HepG2 (cell line): Measurements from ENCODE around the gene KRI1. TPM values are rescaled to one million over a fixed set of nuclear protein-coding genes. Genes with fewer than 3 reads are reported as not detected.
A peak's percentile ranks its signal among the peaks of the same experiment; 100 is the strongest.

Experiments used
- HNF4A ChIP-seq: sonication (generic); formaldehyde crosslinking; IDR thresholded peaks from 2 replicates; pipeline ENCODE4 v1.4.0; 2020; ENCODE audit warnings: missing genetic modification reagents
- MAFK ChIP-seq, 2 experiments: IDR thresholded peaks in 1 of 2; conservative IDR thresholded peaks in 1 of 2; 2 replicates each; pipeline ENCODE4 v1.6.1; 2011; ENCODE audit warnings: improper control_type of control experiment in 2 of 2, low read length in 2 of 2
- MAZ ChIP-seq, 2 experiments: sonication (generic) in 1 of 2; formaldehyde crosslinking in 1 of 2; IDR thresholded peaks; 2 replicates each; pipeline versions ENCODE4 v1.5.0 to v1.6.1; 2012 to 2020; ENCODE audit warnings: low read depth in 2 of 2, mild to moderate bottlenecking in 2 of 2, borderline replicate concordance in 1 of 2, improper control_type of control experiment in 1 of 2, low read length in 1 of 2, missing genetic modification reagents in 1 of 2, moderate library complexity in 1 of 2
- MEIS2 ChIP-seq: sonication (generic); formaldehyde crosslinking; IDR thresholded peaks from 2 replicates; pipeline ENCODE4 v1.9.0; 2021; ENCODE audit warnings: mild to moderate bottlenecking, missing genetic modification reagents
- NFYC ChIP-seq: IDR thresholded peaks from 2 replicates; pipeline ENCODE4 v1.6.1; 2016; ENCODE audit warnings: missing genetic modification reagents, missing compliant biosample characterization
- PRMT3 ChIP-seq: sonication (generic); formaldehyde crosslinking; IDR thresholded peaks from 2 replicates; pipeline ENCODE4 v1.8.1; 2022; ENCODE audit warnings: low read depth, mild to moderate bottlenecking, moderate library complexity, missing genetic modification reagents, borderline replicate concordance
- SIX4 ChIP-seq: sonication (generic); formaldehyde crosslinking; IDR thresholded peaks from 2 replicates; pipeline ENCODE4 v1.4.0; 2020; ENCODE audit warnings: missing genetic modification reagents
- SP2 ChIP-seq: sonication (generic); formaldehyde crosslinking; IDR thresholded peaks from 2 replicates; pipeline ENCODE4 v1.5.1; 2020; ENCODE audit warnings: mild to moderate bottlenecking, missing genetic modification reagents
- TARDBP ChIP-seq: sonication (generic); formaldehyde crosslinking; IDR thresholded peaks from 2 replicates; pipeline ENCODE4 v1.8.0; 2022; ENCODE audit warnings: mild to moderate bottlenecking, missing genetic modification reagents
- TBX3 ChIP-seq: fragments of 450-650 bp; IDR thresholded peaks from 2 replicates; pipeline ENCODE4 v1.6.1; 2017; ENCODE audit warnings: antibody characterized with exemption, mild to moderate bottlenecking, inconsistent platforms, borderline replicate concordance
- ZFP36L2 ChIP-seq: sonication (generic); formaldehyde crosslinking; IDR thresholded peaks from 2 replicates; pipeline ENCODE4 v1.4.0; 2020; ENCODE audit warnings: missing genetic modification reagents
- ZMYM4 ChIP-seq: sonication (generic); formaldehyde crosslinking; IDR thresholded peaks from 2 replicates; pipeline ENCODE4 v1.8.1; 2023; ENCODE audit warnings: mild to moderate bottlenecking, missing genetic modification reagents
- ZNF121 ChIP-seq: sonication (generic); formaldehyde crosslinking; IDR thresholded peaks from 2 replicates; pipeline ENCODE4 v1.5.0; 2020; ENCODE audit warnings: mild to moderate bottlenecking, missing genetic modification reagents
- ZNF274 ChIP-seq: sonication (generic); formaldehyde crosslinking; IDR thresholded peaks from 2 replicates; pipeline ENCODE4 v1.5.1; 2020; ENCODE audit warnings: mild to moderate bottlenecking, missing genetic modification reagents
- ZNF562 ChIP-seq: sonication (generic); formaldehyde crosslinking; IDR thresholded peaks from 2 replicates; pipeline ENCODE4 v1.8.0; 2022; ENCODE audit warnings: missing genetic modification reagents, borderline replicate concordance
- ZSCAN21 ChIP-seq: sonication (generic); formaldehyde crosslinking; IDR thresholded peaks from 2 replicates; pipeline ENCODE4 v1.8.0; 2022; ENCODE audit warnings: mild to moderate bottlenecking, missing genetic modification reagents, moderate library complexity, borderline replicate concordance
- polyA plus RNA-seq, 8 experiments: library from polyadenylated mRNA; depleted of rRNA in 3 of 8; stranded (reverse) in 7 of 8; unstranded in 1 of 8; fragments of >200 nt; fragmentation: Illumina TruSeq in 4 of 8; extraction: Trizol in 4 of 8; gene quantifications; 2 replicates each; pipeline versions ENCODE4 v1.2.1 to v1.2.3, GENCODE V29; 2011 to 2016; ENCODE audit warnings: low read depth in 4 of 8, missing spikeins in 1 of 8, mixed read lengths in 1 of 8; ENCODE audit not compliant: insufficient read depth in 1 of 8
- total RNA-seq, 5 experiments: library from RNA; depleted of rRNA; stranded (reverse); fragments of >200 nt; fragmentation: Illumina TruSeq; extraction: Trizol; gene quantifications; 2 replicates each; pipeline ENCODE4 v1.2.3, GENCODE V29; 2016; ENCODE audit warnings: low read depth in 1 of 5
- TF ChIP-seq, protein P1 (sequence below): sonication (generic); formaldehyde crosslinking; IDR thresholded peaks from 2 replicates; pipeline ENCODE4 v1.4.0; 2020; ENCODE audit warnings: missing genetic modification reagents
- TF ChIP-seq, protein P2 (sequence below): sonication (generic); formaldehyde crosslinking; IDR thresholded peaks from 2 replicates; pipeline ENCODE4 v1.8.0; 2022; ENCODE audit warnings: mild to moderate bottlenecking, missing genetic modification reagents, moderate library complexity
- TF ChIP-seq, protein P3 (sequence below): sonication (generic); formaldehyde crosslinking; IDR thresholded peaks from 2 replicates; pipeline ENCODE4 v1.9.0; 2021; ENCODE audit warnings: missing genetic modification reagents, borderline replicate concordance

KRI1 gene
- total and polyA plus RNA-seq, 2 of the 13 experiments (the other 11 are each of a cell fraction or from before 2014, with no cell fraction given): 9.1 to 11.7 TPM

DNA sequence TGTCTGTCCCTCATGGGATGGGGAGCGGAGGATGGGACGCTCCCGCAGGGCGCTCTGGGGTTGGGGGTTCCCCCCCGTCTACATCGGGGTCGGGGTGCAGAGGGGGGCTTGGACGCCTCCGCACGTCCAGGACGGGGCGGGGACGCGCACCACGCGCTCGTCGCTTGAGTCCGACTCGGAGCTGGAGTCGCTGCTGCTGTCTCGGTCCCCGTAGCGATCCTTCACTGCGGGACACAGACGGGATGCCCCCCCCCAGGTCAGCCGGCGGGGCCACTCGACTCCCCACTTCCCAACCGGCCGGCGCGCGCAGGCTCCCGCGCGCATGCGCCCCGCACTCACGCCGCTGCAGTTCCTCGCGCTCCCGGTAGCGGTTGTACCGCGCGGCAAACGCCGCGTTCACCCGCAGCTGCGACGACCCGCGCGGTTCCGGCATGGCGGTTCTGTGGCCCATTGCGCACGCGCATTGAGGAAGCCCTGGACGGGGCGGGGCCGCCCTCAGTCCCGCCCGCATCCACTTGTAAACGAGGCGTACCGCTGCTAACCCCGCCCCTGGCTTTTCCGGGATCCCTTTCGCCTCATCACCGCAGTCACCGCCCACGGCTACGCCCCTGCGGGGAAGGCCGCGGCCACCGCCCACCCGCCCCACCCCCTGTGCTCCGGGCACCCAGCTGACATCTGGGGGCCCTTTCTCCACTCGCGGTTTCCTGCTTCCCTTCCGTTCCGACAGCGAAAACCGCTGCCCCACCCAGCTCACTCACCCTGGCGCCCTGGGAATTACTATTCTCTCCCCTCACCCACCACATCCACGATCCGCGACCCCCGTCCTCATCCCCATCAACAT, at the start of gene KRI1 (continued):
- TF ChIP-seq, protein P1, sequence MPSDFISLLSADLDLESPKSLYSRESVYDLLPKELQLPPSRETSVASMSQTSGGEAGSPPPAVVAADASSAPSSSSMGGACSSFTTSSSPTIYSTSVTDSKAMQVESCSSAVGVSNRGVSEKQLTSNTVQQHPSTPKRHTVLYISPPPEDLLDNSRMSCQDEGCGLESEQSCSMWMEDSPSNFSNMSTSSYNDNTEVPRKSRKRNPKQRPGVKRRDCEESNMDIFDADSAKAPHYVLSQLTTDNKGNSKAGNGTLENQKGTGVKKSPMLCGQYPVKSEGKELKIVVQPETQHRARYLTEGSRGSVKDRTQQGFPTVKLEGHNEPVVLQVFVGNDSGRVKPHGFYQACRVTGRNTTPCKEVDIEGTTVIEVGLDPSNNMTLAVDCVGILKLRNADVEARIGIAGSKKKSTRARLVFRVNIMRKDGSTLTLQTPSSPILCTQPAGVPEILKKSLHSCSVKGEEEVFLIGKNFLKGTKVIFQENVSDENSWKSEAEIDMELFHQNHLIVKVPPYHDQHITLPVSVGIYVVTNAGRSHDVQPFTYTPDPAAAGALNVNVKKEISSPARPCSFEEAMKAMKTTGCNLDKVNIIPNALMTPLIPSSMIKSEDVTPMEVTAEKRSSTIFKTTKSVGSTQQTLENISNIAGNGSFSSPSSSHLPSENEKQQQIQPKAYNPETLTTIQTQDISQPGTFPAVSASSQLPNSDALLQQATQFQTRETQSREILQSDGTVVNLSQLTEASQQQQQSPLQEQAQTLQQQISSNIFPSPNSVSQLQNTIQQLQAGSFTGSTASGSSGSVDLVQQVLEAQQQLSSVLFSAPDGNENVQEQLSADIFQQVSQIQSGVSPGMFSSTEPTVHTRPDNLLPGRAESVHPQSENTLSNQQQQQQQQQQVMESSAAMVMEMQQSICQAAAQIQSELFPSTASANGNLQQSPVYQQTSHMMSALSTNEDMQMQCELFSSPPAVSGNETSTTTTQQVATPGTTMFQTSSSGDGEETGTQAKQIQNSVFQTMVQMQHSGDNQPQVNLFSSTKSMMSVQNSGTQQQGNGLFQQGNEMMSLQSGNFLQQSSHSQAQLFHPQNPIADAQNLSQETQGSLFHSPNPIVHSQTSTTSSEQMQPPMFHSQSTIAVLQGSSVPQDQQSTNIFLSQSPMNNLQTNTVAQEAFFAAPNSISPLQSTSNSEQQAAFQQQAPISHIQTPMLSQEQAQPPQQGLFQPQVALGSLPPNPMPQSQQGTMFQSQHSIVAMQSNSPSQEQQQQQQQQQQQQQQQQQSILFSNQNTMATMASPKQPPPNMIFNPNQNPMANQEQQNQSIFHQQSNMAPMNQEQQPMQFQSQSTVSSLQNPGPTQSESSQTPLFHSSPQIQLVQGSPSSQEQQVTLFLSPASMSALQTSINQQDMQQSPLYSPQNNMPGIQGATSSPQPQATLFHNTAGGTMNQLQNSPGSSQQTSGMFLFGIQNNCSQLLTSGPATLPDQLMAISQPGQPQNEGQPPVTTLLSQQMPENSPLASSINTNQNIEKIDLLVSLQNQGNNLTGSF (CRISPR knock-in tag): peak; percentile 91; the same call in 1 of the 2 replicates
- TF ChIP-seq ZFP36L2 (CRISPR knock-in tag) (peak; percentile 52; the same call in 1 of the 2 replicates), MAFK (conservative IDR thresholded peaks at IDR 0.05 in 1 of 2, IDR thresholded peaks at IDR 0.05 in 1 of 2; ENCODE audit: low read length in 2 of 2) (no peak), HNF4A (no peak), TBX3 (no peak), SIX4 (peak; percentile 50; the same call in 1 of the 2 replicates), ZNF121 (CRISPR knock-in tag) (no peak), ZNF562 (CRISPR knock-in tag) (no peak), ZMYM4 (peak; percentile 63), MAZ (IDR thresholded peaks at IDR 0.05; ENCODE audit: borderline replicate concordance, low read depth, low read length) (no peak), MAZ (CRISPR knock-in tag; IDR thresholded peaks at IDR 0.05; ENCODE audit: low read depth) (peak; percentile 95), NFYC (CRISPR knock-in tag) (peak; percentile 55), ZNF274 (CRISPR knock-in tag) (peak; percentile 96), MEIS2 (CRISPR knock-in tag) (peak; percentile 78), PRMT3 (peak; percentile 68; the same call in 1 of the 2 replicates), SP2 (CRISPR knock-in tag) (0 out of 2 replicates have a peak, but pooled peaks have one; percentile 52), TARDBP (0 out of 2 replicates have a peak, but pooled peaks have one; percentile 27), ZSCAN21 (peak; percentile 82; the same call in 1 of the 2 replicates)
- TF ChIP-seq, protein P2, sequence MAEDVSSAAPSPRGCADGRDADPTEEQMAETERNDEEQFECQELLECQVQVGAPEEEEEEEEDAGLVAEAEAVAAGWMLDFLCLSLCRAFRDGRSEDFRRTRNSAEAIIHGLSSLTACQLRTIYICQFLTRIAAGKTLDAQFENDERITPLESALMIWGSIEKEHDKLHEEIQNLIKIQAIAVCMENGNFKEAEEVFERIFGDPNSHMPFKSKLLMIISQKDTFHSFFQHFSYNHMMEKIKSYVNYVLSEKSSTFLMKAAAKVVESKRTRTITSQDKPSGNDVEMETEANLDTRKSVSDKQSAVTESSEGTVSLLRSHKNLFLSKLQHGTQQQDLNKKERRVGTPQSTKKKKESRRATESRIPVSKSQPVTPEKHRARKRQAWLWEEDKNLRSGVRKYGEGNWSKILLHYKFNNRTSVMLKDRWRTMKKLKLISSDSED (CRISPR knock-in tag): no peak
- TF ChIP-seq, protein P3, sequence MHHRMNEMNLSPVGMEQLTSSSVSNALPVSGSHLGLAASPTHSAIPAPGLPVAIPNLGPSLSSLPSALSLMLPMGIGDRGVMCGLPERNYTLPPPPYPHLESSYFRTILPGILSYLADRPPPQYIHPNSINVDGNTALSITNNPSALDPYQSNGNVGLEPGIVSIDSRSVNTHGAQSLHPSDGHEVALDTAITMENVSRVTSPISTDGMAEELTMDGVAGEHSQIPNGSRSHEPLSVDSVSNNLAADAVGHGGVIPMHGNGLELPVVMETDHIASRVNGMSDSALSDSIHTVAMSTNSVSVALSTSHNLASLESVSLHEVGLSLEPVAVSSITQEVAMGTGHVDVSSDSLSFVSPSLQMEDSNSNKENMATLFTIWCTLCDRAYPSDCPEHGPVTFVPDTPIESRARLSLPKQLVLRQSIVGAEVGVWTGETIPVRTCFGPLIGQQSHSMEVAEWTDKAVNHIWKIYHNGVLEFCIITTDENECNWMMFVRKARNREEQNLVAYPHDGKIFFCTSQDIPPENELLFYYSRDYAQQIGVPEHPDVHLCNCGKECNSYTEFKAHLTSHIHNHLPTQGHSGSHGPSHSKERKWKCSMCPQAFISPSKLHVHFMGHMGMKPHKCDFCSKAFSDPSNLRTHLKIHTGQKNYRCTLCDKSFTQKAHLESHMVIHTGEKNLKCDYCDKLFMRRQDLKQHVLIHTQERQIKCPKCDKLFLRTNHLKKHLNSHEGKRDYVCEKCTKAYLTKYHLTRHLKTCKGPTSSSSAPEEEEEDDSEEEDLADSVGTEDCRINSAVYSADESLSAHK (CRISPR knock-in tag): peak; percentile 52; the same call in 1 of the 2 replicates
